K562 (cell line): ENCODE results near the gene ATP5PO. TPM values are rescaled to one million over a fixed set of nuclear protein-coding genes. Genes with fewer than 3 reads are reported as not detected.

ENCODE experiments used
- ATAC-seq: fragments of 200-7000 bp; cut with Tn5 transposase; 3 replicates; pipeline ENCODE4 v1.9.1; 2020; ENCODE audit warnings: moderate library complexity
- BruUV-seq: library from RNA; stranded (reverse); fragments of 400-500 nt; replicated peaks from 2 replicates; lab custom pipeline; 2021; lab: Mats Ljungman, UMichigan
- CTCF ChIA-PET: fragments of 300-600 bp; formaldehyde crosslinking; extraction: SDS; loops from one replicate; lab custom pipeline; 2021; ENCODE audit warnings: low intra/inter-chr PET ratio; lab: Yijun Ruan, JAX
- POLR2A ChIA-PET: fragments of 300-600, 350-650 bp; sonication (Branson Sonifier 250); formaldehyde crosslinking; extraction: SDS; loops from one replicate; lab custom pipeline; 2021; ENCODE audit warnings: antibody characterized with exemption, inconsistent platforms; lab: Yijun Ruan, JAX
- DNase-seq, 4 experiments: peaks; one replicate each; pipeline versions ENCODE4 v3.0.0 to v3.0.0-alpha.2; 2011 to 2018; ENCODE audit warnings: low spot score in 3 of 4, mixed read lengths in 3 of 4; ENCODE audit errors: extremely low read depth in 1 of 4
- FAIRE-seq: peaks from 2 replicates; lab custom pipeline; 2011; peaks lifted over from hg19 to GRCh38; lab: Jason Lieb, UNC
- H2AFZ ChIP-seq: 2 replicates; pipeline ENCODE4 v1.6.0; 2011; ENCODE audit warnings: low read depth, low read length, control low read depth, inconsistent platforms
- H3K27ac ChIP-seq: fragments of 200-600 bp; 3 replicates; pipeline ENCODE4 v1.8.0; 2011; ENCODE audit warnings: low read depth, mild to moderate bottlenecking, control low read depth, inconsistent platforms, low read length, moderate library complexity, mixed read lengths; ENCODE audit errors: extremely low read depth
- H3K27me3 ChIP-seq, 2 experiments: fragments of 300-600 bp in 1 of 2; 2 replicates in 1 of 2; 3 replicates in 1 of 2; pipeline versions ENCODE4 v1.6.0 to v1.8.0; 2011; ENCODE audit warnings: inconsistent platforms in 2 of 2, low read length in 2 of 2, mild to moderate bottlenecking in 1 of 2, mixed read lengths in 1 of 2, moderate library complexity in 1 of 2; ENCODE audit not compliant: control insufficient read depth in 2 of 2, insufficient read depth in 2 of 2
- H3K36me3 ChIP-seq: fragments of 300-600 bp; 3 replicates; pipeline ENCODE4 v1.8.0; 2011; ENCODE audit warnings: mild to moderate bottlenecking, low read length, inconsistent platforms; ENCODE audit not compliant: control insufficient read depth, insufficient read depth
- H3K4me1 ChIP-seq, 2 experiments: fragments of 200-600 bp in 1 of 2; replicated peaks in 1 of 2; 2 replicates in 1 of 2; 3 replicates in 1 of 2; pipeline versions ENCODE4 v1.5.1 to v1.8.0; 2011; ENCODE audit warnings: inconsistent platforms in 2 of 2, low read length in 2 of 2, mild to moderate bottlenecking in 1 of 2, mixed read lengths in 1 of 2, moderate library complexity in 1 of 2; ENCODE audit not compliant: control insufficient read depth in 2 of 2, insufficient read depth in 2 of 2
- H3K4me2 ChIP-seq: 2 replicates; pipeline ENCODE4 v1.6.1; 2011; ENCODE audit warnings: low read length, control low read depth, inconsistent platforms, mixed read lengths; ENCODE audit not compliant: insufficient read depth
- H3K4me3 ChIP-seq: fragments of 200-600 bp; sonication (generic), shearing (Covaris generic); 2 replicates; pipeline ENCODE4 v1.5.1; 2016; ENCODE audit warnings: control low read depth, inconsistent platforms
- H3K79me2 ChIP-seq: fragments of 200-600 bp; 3 replicates; pipeline ENCODE4 v1.8.0; 2011; ENCODE audit warnings: low read length, inconsistent platforms; ENCODE audit not compliant: control insufficient read depth, insufficient read depth
- H3K9ac ChIP-seq, 2 experiments: 2 replicates each; pipeline versions ENCODE4 v1.6.0 to v1.6.1; 2011; ENCODE audit warnings: low read depth in 2 of 2, low read length in 2 of 2, control low read depth in 1 of 2, inconsistent platforms in 1 of 2, mild to moderate bottlenecking in 1 of 2, mixed read lengths in 1 of 2; ENCODE audit not compliant: insufficient read depth in 1 of 2
- H3K9me1 ChIP-seq: one replicate; pipeline ENCODE4 v1.6.0; 2011; ENCODE audit warnings: inconsistent platforms, mild to moderate bottlenecking, low read length, moderate library complexity; ENCODE audit not compliant: control insufficient read depth, insufficient read depth
- H3K9me3 ChIP-seq: replicated peaks from 2 replicates; pipeline ENCODE4 v1.5.1; 2011; ENCODE audit warnings: low read depth, low read length, inconsistent platforms; ENCODE audit not compliant: control insufficient read depth, insufficient read depth
- H4K20me1 ChIP-seq: replicated peaks from 2 replicates; pipeline ENCODE4 v1.6.1; 2011; ENCODE audit warnings: low read length, inconsistent platforms, mixed read lengths; ENCODE audit not compliant: control insufficient read depth, insufficient read depth
- ERF ChIP-seq: fragments of 450-650 bp; formaldehyde crosslinking; IDR thresholded peaks from 2 replicates; pipeline ENCODE4 v1.4.0; 2020; ENCODE audit warnings: mild to moderate bottlenecking, mixed read lengths
- FOXP4 ChIP-seq: sonication (generic); formaldehyde crosslinking; IDR thresholded peaks from 2 replicates; pipeline ENCODE4 v1.8.0; 2022; ENCODE audit warnings: mild to moderate bottlenecking, missing genetic modification reagents, borderline replicate concordance
- HIVEP1 ChIP-seq: fragments of 250-450 bp; sonication (Bioruptor Pico); IDR thresholded peaks from 2 replicates; pipeline ENCODE4 v1.4.0; 2020; ENCODE audit warnings: mild to moderate bottlenecking
- L3MBTL2 ChIP-seq: fragments of 450-650 bp; IDR thresholded peaks from 2 replicates; pipeline ENCODE4 v1.6.1; 2016; ENCODE audit warnings: mild to moderate bottlenecking, moderate library complexity
- MAX ChIP-seq: sonication (generic); formaldehyde crosslinking; IDR thresholded peaks from 2 replicates; pipeline ENCODE4 v1.9.0; 2022; ENCODE audit warnings: mild to moderate bottlenecking, missing genetic modification reagents
- MBD2 ChIP-seq: sonication (generic); IDR thresholded peaks from 2 replicates; pipeline ENCODE4 v1.6.1; 2016; ENCODE audit warnings: low read depth, borderline replicate concordance
- MEF2A ChIP-seq: IDR thresholded peaks from 2 replicates; pipeline ENCODE4 v1.6.1; 2011; ENCODE audit warnings: low read depth, mild to moderate bottlenecking, low read length, moderate library complexity; ENCODE audit not compliant: control insufficient read depth
- NFXL1 ChIP-seq: fragments of 450-650 bp; formaldehyde crosslinking; IDR thresholded peaks from 2 replicates; pipeline ENCODE4 v1.4.0; 2021; ENCODE audit warnings: mild to moderate bottlenecking
- SIRT6 ChIP-seq: IDR thresholded peaks from one replicate; pipeline ENCODE4 v1.6.1; 2012; ENCODE audit warnings: low read depth, mild to moderate bottlenecking, control low read depth, inconsistent platforms, low read length, moderate library complexity
- STAG1 ChIP-seq: sonication (generic); formaldehyde crosslinking; IDR thresholded peaks from 2 replicates; pipeline ENCODE4 v1.5.0; 2020; ENCODE audit warnings: missing genetic modification reagents, borderline replicate concordance
- ZEB2 ChIP-seq: fragments of 450-650 bp; IDR thresholded peaks from 2 replicates; pipeline ENCODE4 v1.6.1; 2016
- ZNF384 ChIP-seq: IDR thresholded peaks from 2 replicates; pipeline ENCODE4 v1.6.1; 2012; ENCODE audit warnings: low read depth, low read length, improper control_type of control experiment
- WGBS: fragments of 100-300 bp; shearing (Covaris generic); methylation state at CpG from one replicate; pipeline ENCODE4 v1.1.6; 2016; ENCODE audit warnings: low coverage, mixed read lengths; ENCODE audit not compliant: insufficient coverage; ENCODE audit errors: missing lambda C conversion rate; 5-methylcytosine and 5-hydroxymethylcytosine counted together
- in situ Hi-C: fragments of 300-500 bp; cut with MboI; formaldehyde crosslinking; loops from 4 replicates; pipeline ENCODE4 v1.15.0; 2018; ENCODE audit warnings: inconsistent platforms, mixed read lengths
- intact Hi-C: fragments of 100-400 bp; cut with micrococcal nuclease; formaldehyde crosslinking; loops from 2 replicates; pipeline ENCODE4 v1.14.2; 2022
- polyA plus RNA-seq, 8 experiments: library from polyadenylated mRNA; depleted of rRNA in 4 of 8; stranded (reverse) in 5 of 8; unstranded in 3 of 8; fragments of >200 nt; fragmentation: Nextera tagmentation in 2 of 8; fragmentation: Illumina TruSeq in 1 of 8; extraction: Ambion mirVana in 2 of 8; extraction: Trizol in 1 of 8; gene quantifications; 2 replicates each; pipeline versions ENCODE4 v1.2.1 to v1.2.3, GENCODE V29; 2011 to 2014; ENCODE audit warnings: inconsistent platforms in 1 of 8, missing spikeins in 1 of 8
- total RNA-seq, 7 experiments: library from RNA; depleted of rRNA in 6 of 7; stranded (reverse); fragments of >200 nt in 6 of 7; fragmentation: Illumina TruSeq in 2 of 7; extraction: Trizol in 2 of 7; gene quantifications; 2 replicates each; pipeline versions ENCODE4 v1.2.1 to v1.2.3, GENCODE V29; 2011 to 2021; ENCODE audit warnings: low replicate concordance in 1 of 7
- TF ChIP-seq, protein P1 (sequence below), 2 experiments: fragments of 200-800 bp in 1 of 2; sonication (Bioruptor generic) in 1 of 2; sonication (generic) in 1 of 2; formaldehyde crosslinking in 1 of 2; IDR thresholded peaks in 1 of 2; conservative IDR thresholded peaks in 1 of 2; 2 replicates each; pipeline versions ENCODE4 v1.5.0 to v1.6.1; 2016 to 2020; ENCODE audit warnings: missing compliant biosample characterization in 1 of 2, missing genetic modification characterization in 1 of 2, missing genetic modification reagents in 1 of 2
- TF ChIP-seq, protein P2 (sequence below): sonication (generic); formaldehyde crosslinking; IDR thresholded peaks from 2 replicates; pipeline ENCODE4 v1.8.0; 2022; ENCODE audit warnings: mild to moderate bottlenecking, missing genetic modification reagents
- TF ChIP-seq, protein P3 (sequence below): fragments of 250-450 bp; sonication (Bioruptor Pico); IDR thresholded peaks from 2 replicates; pipeline ENCODE4 v1.8.0; 2021; ENCODE audit warnings: borderline replicate concordance, mild to moderate bottlenecking, moderate library complexity; ENCODE audit not compliant: poor library complexity, severe bottlenecking

Gene ATP5PO
- total and polyA plus RNA-seq, 9 of the 15 experiments (the other 6 are each of a cell fraction or from before 2014, with no cell fraction given): 367 to 2,722 (median 808) TPM

DNA sequence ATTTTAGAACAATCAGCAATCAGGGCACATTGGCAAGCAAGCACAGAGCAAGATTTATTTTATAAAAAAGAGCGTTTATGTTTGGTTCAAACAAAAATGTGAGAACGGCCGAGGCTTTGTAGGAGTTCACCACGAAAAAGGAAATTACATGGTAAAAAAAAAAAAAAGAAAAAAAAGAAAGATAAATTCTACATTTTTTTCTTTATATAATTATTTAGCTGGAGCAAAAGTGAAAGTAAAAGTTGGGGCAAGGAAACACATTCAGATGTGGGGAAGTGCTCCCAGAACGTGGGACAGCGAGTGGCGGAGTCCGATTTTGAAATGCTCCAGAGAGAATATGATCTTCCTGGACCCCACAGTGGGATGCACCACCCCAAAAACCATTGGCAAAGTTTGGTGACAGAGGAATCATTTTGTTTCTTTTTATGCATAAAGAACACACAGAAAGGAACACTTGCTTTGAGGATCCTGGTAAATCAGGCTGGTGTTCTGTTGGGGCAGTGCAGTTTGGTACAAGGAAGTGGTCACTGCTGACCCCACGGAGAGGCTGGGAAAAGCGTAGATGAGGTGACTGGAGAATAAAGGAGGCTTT, 16.3 kb upstream of the ATP5PO start:
- peak overlapping the region; percentile 90 to 92; a peak in 3 of 4 replicates for H3K9ac ChIP-seq
- peak overlapping the region; percentile 92 for H3K27ac ChIP-seq
- POLR2A ChIA-PET: interaction anchor here (0.6 to 1.4 kb wide), 5 partner anchors 18 to 142 kb away, joined by 3 read pairs; partner anchors contain the start of genes MRPS6 and SLC5A3
- H4K20me1 ChIP-seq: no peaks in the 10 kb centered on the region
- no TSS peak for BruUV-seq
- no peaks in the 10 kb centered on the region for H3K9me3 ChIP-seq
- peak overlapping the region; percentile 99 for H2AFZ ChIP-seq
- no peaks in the 10 kb centered on the region for H3K27me3 ChIP-seq
- intact Hi-C loops: loop anchor here (5.0 kb wide), 1 partner anchor 100 kb away; no protein-coding TSS in a partner anchor
- DNase-seq (peak in 2 of 4 experiments; percentile 43 to 44), ATAC-seq (peak; percentile 84), FAIRE-seq (no peak)
- no peaks in the 10 kb centered on the region for H3K36me3 ChIP-seq
- in situ Hi-C loops: no loop called here
- H3K4me2 ChIP-seq: peak overlapping the region; percentile 93
- H3K79me2 ChIP-seq: peaks cover 19% of the 10 kb centered on the region
- WGBS: 10% methylated on average over 10 of the region's 10 CpGs
- CTCF ChIA-PET: no interaction called here
- H3K9me1 ChIP-seq: no peaks in the 10 kb centered on the region
- peaks cover 0 to 6% of the 10 kb centered on the region in 2 experiments; a peak in 1 of 5 replicates for H3K4me1 ChIP-seq
- peak overlapping the region; percentile 67 for H3K4me3 ChIP-seq
- no peak for TF ChIP-seq ZEB2
- TF ChIP-seq FOXP4: no peak
- TF ChIP-seq ZNF384: no peak
- no peak for TF ChIP-seq SIRT6
- no peak for TF ChIP-seq HIVEP1
- no peak for TF ChIP-seq NFXL1 (CRISPR knock-in tag)
- TF ChIP-seq MAX (CRISPR knock-in tag): no peak
- TF ChIP-seq MBD2: no peak
- TF ChIP-seq STAG1: no peak
- no peak for TF ChIP-seq MEF2A
- TF ChIP-seq L3MBTL2: 0 out of 2 replicates have a peak, but pooled peaks have one; percentile 10
- TF ChIP-seq ERF (CRISPR knock-in tag): no peak
- TF ChIP-seq, protein P1, sequence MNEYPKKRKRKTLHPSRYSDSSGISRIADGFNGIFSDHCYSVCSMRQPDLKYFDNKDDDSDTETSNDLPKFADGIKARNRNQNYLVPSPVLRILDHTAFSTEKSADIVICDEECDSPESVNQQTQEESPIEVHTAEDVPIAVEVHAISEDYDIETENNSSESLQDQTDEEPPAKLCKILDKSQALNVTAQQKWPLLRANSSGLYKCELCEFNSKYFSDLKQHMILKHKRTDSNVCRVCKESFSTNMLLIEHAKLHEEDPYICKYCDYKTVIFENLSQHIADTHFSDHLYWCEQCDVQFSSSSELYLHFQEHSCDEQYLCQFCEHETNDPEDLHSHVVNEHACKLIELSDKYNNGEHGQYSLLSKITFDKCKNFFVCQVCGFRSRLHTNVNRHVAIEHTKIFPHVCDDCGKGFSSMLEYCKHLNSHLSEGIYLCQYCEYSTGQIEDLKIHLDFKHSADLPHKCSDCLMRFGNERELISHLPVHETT (CRISPR knock-in tag; conservative IDR thresholded peaks at IDR 0.05 in 1 of 2, IDR thresholded peaks at IDR 0.05 in 1 of 2): no peak
- TF ChIP-seq, protein P2, sequence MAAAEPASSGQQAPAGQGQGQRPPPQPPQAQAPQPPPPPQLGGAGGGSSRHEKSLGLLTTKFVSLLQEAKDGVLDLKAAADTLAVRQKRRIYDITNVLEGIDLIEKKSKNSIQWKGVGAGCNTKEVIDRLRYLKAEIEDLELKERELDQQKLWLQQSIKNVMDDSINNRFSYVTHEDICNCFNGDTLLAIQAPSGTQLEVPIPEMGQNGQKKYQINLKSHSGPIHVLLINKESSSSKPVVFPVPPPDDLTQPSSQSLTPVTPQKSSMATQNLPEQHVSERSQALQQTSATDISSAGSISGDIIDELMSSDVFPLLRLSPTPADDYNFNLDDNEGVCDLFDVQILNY (CRISPR knock-in tag): no peak
- TF ChIP-seq, protein P3, sequence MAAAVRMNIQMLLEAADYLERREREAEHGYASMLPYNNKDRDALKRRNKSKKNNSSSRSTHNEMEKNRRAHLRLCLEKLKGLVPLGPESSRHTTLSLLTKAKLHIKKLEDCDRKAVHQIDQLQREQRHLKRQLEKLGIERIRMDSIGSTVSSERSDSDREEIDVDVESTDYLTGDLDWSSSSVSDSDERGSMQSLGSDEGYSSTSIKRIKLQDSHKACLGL (CRISPR knock-in tag): no peak
